ENCODE measurements around the gene ADGRG7.
"Not testable (repeated sequence)": the region's sequence is repeated elsewhere in the genome, so short reads cannot be mapped to it uniquely, and the experiment has no call there.

DNA sequence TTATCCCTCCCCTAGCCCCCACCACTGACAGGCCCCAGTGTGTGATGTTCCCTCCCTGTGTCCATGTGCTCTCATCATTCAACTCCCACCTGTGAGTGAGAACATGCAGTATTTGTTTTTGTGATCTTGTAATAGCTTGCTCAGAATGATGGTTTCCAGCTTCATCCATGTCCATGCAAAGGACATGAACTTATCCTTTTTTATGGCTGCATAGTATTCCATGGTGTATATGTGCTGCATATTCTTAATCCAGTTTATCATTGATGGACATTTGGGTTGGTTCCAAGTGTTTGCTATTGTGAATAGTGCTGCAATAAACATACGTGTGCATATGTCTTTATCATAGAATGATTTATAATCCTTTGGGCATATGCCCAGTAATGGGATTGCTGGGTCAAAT, 57.9 kb downstream of the ADGRG7 start:
- TF ChIP-seq POLR2AphosphoS5 (IDR thresholded peaks at IDR 0.05): not testable (repeated sequence)
- TF ChIP-seq, protein P1, sequence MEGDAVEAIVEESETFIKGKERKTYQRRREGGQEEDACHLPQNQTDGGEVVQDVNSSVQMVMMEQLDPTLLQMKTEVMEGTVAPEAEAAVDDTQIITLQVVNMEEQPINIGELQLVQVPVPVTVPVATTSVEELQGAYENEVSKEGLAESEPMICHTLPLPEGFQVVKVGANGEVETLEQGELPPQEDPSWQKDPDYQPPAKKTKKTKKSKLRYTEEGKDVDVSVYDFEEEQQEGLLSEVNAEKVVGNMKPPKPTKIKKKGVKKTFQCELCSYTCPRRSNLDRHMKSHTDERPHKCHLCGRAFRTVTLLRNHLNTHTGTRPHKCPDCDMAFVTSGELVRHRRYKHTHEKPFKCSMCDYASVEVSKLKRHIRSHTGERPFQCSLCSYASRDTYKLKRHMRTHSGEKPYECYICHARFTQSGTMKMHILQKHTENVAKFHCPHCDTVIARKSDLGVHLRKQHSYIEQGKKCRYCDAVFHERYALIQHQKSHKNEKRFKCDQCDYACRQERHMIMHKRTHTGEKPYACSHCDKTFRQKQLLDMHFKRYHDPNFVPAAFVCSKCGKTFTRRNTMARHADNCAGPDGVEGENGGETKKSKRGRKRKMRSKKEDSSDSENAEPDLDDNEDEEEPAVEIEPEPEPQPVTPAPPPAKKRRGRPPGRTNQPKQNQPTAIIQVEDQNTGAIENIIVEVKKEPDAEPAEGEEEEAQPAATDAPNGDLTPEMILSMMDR (IDR thresholded peaks at IDR 0.05): not testable (repeated sequence)

Measured in transverse colon (tissue), 4 donors.